Retina (tissue), 1 donor: ENCODE data around the gene KTI12.
"Not testable (repeated sequence)": the region's sequence is repeated elsewhere in the genome, so short reads cannot be mapped to it uniquely, and the experiment has no call there.

ENCODE experiments used
- DNase-seq: peaks from one replicate; pipeline ENCODE4 v3.0.0-alpha.2; 2016

KTI12 gene, protein sequence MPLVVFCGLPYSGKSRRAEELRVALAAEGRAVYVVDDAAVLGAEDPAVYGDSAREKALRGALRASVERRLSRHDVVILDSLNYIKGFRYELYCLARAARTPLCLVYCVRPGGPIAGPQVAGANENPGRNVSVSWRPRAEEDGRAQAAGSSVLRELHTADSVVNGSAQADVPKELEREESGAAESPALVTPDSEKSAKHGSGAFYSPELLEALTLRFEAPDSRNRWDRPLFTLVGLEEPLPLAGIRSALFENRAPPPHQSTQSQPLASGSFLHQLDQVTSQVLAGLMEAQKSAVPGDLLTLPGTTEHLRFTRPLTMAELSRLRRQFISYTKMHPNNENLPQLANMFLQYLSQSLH

DNA sequence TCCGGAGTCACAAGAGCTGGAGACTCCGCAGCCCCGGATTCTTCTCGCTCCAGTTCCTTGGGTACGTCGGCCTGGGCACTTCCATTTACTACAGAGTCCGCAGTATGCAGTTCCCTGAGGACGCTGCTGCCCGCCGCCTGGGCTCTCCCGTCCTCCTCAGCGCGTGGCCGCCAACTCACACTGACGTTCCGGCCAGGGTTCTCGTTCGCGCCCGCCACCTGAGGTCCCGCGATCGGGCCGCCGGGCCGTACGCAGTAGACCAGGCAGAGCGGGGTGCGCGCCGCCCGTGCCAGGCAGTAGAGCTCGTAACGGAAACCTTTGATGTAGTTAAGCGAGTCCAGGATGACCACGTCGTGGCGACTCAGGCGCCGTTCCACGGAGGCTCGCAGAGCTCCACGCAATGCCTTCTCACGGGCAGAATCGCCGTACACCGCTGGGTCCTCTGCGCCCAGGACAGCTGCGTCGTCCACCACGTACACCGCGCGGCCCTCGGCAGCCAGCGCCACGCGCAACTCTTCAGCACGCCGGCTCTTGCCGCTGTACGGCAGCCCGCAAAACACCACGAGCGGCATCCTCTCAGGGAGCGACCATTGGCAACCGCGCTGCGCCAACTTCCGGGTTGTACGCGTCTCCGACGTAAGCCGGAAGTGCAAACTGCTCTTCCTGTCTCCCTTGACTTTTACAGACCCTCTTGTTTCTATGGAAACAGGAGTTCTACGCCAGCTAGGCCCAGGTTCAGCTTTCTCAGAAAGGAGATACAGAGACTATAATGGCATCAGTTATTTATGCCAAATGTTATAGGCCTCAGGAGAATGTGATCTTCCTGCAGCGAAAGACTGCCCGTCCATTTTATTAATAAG is at the start of gene KTI12:
KTI12 (minus strand) TSS at position 621 of the 860 bp plus-strand sequence; CDS start at position 572, 49 bp downstream.
- peak; percentile 95 for DNase-seq

- DNase-seq: no peak
These were observed 46.4 kb upstream of the KTI12 start for GRCh38 chr1:52080014-52080415.

- not testable (repeated sequence) for DNase-seq
These were observed 43.7 kb upstream of the KTI12 start for GRCh38 chr1:52077277-52077676.

DNA sequence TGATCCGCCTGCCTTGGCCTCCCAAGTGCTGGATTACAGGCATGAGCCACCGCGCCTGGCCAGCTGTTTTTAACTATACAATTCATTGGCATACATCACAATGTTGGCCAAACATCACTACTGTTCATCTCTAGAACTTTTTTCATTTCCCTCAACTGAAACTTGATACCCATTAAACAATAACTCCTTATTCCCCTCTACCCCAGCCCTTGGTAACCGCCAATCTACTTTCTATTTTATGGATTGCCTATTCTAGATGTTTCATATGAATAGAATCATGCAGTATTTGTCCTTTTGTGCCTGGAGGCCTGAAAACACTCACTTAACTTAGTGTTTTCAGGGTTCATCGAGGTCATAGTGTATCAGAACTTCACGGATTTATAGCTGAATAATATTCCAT is 38.7 kb upstream of the KTI12 start:
- DNase-seq: no peak

GRCh38 chr1:52070704-52071103 is 37.1 kb upstream of the KTI12 start:
- no peak for DNase-seq

GRCh38 chr1:52063192-52063591 is 29.6 kb upstream of the KTI12 start:
- no peak for DNase-seq

DNA sequence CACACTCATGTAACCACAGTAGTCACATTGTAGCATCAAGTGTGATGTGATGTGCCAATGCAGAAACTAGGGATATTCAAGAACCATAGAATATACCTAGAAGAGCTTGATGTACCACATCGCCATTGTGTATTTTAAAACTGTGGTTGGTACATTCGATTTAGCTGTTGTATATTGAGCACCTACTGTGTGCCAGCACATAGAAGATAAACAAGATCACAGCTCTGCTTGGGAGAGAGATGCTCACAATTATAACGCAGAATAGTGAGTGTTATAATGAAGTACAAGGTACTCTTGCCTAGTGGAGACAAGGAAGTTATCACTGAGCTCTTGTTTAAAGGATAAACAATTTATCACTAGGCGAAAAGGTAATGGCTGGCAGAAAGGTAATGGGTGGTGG is 27.2 kb upstream of the KTI12 start:
- no peak for DNase-seq

DNA sequence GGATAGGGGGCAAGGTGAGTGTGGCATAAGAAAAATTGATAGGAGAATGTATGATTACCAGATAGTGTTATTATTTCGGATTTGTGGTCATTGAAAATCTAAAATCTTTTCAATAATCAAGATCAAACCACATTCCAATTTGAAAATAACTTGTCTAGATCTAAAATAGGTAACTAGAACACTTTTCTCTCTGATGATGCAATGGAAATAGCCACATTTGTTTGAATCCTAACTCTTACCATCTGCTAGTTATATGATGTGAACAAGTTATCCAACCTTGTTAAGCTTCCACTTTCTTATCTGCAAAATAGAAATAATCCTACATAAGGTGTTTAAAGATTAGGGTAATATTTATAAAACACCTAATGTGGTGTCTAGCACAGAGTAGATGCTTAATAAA is 26.3 kb upstream of the KTI12 start:
- no peak for DNase-seq

DNA sequence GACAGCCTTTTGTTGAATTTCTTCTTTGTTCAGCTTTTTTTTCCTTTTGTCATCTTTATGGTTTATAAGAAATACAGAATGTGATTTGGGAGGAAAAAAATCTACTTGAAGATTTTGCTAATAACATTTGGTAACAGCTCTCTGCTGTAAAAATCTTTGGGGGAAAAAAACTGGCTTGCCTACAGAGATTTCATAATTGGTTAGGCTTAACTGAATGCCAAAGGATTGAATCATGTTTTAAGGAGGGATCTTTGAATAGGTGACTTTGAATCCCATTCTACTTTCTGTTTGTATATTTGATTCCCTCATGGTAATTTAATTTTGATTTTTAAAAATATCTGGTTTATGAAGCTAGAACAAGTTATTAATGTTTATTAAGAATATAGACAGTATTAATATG is 25.7 kb upstream of the KTI12 start:
- no peak for DNase-seq

DNA sequence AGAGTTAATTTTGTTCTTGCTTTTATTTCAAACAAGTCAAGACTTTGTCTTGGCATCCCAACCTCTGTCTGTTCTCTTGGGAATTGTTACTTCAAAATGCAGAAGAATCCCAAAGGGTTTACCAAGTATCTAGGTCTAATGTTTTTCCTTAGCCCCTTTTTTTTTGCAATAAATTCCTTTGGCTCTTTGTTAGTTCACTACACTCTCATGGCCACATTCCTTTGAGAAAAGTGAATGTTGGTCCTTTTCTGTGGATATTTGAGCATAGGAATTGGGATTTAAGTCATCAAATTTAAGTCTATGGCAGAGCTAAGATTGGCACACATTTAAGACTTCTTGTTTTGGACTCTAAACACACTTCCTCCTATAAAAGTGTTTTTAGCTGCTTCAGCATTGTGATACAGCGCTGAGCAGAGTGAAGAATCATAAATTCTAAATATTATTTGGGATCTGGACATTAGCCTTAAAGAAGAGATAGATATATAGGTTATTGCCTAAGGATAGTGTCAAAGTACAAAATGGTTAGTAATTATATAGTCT is 24.3 kb upstream of the KTI12 start:
- no peak for DNase-seq

GRCh38 chr1:52057255-52057654 is 23.6 kb upstream of the KTI12 start:
- DNase-seq: no peak

DNA sequence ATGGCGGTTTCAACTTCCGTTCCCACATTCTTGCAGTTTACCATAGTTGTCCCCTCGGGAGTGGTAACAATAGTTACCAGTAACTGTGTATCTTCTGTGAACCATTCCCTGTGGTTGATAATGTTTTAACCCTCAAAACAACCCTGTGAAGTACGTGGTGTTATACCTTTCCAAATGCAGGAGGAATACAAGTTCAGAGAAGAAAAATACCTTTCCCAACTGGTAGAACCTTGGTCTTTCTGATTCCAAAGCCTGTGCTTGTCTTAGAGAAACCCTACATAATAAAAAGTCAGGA is 23.3 kb upstream of the KTI12 start:
- no peak for DNase-seq

DNA sequence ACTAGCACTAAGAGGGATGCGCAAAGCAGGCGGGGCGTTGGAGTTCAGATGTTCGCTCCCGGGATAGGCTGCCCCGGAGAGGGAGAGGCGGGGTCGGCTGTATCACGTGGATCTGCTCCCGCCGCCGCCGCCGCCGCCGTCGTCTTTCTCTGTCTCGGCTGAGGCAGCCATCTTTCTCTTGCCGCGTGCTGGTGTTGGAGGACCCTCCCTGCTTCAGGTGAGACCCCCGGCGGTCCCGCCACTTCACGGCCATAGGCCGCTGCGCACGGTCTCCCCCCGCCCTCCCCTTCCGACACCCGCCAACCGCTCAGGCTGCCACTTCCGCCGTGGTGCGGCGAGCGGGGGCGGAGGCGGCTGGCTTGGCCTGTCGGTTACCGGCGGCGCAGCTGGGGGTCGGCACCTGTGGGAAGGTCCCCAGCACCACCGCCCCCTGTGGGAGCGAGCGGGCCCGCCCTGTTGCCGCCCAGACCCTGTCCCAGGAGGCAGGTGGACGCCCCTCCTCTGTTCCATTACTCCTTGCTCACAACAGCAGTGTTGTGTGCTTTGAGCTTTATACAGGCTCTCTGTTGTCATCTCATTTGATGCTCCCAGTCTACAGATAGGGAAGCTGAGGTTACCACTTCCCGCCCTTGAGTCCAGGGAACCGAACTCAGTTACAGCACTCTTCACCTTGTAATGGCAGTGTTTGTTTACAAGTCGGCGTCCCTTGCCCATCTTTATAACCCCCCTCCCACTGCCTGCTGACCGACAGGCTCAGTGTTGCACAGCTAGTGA is 22.7 kb upstream of the KTI12 start, which contains the start of gene BTF3L4:
BTF3L4 (plus strand) TSS at position 133 of the 774 bp plus-strand sequence. CDS start 3,553 bp downstream, outside the sequence.
- peak; percentile 94 for DNase-seq

DNA sequence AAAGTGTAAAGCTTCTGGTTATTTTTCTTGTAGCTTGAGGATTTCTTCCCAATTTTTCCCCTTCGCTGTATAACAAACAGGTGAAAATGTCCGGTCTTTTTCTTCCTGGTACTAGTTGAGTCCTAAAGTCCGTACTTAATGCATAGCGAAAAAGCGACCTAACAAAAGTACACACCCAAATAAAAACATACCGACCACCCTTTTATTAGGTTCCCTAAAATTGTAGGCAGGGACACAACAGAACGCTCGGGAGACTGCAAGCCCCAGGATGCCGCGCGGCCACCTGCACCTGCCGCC is 22.2 kb upstream of the KTI12 start:
- no peak for DNase-seq

DNA sequence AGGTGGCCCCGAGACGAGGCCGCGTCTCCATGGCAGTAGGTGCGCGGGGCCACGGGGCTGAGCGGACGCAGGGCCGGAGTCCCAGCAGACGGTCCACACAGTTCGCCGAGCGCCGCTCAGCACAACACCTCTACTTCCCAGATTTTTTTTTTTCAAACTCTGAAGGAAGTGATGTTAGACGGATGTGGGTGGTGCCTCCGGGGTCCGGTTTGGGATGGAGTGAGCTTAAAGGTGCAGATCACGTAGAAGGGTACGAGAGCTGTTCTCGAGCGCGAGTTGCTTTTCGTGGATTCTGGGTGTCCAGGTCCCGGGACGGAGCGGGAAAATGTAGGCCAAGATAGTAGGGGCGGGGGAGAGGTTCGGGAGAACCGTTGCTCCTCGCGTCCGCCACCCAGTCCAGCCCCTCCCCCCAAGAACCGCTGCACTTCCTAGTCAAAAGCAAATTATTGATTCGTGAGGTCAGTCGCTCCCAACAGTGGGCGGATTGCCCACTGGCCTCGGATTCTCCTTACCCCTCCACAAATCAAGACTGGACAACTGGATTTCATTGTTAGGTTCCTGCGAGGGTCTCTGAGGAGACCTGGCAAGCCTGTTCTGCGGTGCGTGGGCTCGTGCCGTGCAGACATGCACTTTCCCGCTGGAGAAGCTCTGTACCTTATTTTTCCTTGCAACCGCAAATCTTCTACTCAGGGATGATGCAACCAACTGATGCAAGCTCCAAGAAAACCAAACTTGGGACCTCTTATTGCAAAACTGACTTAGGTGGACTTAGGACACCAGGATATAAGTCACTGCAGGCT is 21.7 kb upstream of the KTI12 start, which contains the start of gene TXNDC12:
TXNDC12 (minus strand) TSS at position 126 of the 800 bp plus-strand sequence; CDS start at position 31, 95 bp downstream.
- DNase-seq: peak; percentile 96

- no peak for DNase-seq
These were observed 21.0 kb upstream of the KTI12 start for GRCh38 chr1:52054496-52055065.

DNA sequence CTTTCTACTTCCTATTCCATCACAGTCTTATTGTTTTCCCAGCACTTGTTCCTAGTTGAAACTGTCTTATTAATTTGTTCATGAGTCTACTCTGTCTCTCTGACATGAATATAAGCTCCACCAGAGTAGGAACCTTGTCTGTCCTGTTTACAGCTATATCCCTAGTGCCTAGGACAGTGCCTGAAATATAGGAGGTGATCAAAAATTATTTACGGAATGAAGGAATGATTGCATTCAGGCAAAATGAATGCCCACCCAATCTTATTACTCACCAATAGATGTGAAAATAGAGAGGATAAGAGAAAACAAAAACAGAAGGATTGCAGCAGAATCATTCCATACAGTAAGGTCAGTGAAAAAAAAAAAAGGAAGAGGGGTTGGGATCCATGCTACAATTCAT is 20.3 kb upstream of the KTI12 start:
- no peak for DNase-seq

- DNase-seq: not testable (repeated sequence)
These were observed 15.7 kb upstream of the KTI12 start for GRCh38 chr1:52049337-52049736.

DNA sequence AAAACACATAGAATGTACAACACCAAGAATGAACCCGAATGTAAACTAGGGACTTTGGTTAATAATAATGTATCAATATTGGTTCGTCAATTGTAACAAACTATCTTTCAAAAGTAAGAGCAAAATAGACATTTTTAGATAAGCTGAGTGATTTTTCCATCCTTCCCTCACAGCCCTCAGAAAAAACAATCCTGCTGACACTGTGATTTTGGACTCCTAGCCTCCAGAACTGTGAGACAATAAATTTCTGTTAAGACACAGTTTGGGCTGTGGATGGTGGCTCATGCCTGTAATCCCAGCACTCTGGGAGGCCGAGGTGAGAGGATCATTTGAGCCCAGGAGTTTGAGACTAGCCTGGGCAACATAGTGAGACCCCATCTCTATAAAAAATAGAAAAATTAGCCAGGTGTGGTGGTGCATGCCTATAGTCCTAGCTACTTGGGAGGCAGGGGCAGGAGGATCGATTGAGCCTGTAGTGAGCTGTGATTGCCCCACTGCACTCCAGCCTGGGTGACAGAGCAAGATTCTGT is 12.1 kb upstream of the KTI12 start:
- DNase-seq: not testable (repeated sequence)

- no peak for DNase-seq
These were observed 11.6 kb upstream of the KTI12 start for GRCh38 chr1:52045236-52045635.

GRCh38 chr1:52041551-52042185 is 8.1 kb upstream of the KTI12 start:
- DNase-seq: no peak
